ENCODE data around the gene INSC. TPM values are rescaled to one million over a fixed set of nuclear protein-coding genes. Genes with fewer than 3 reads are reported as not detected.

INSC gene, protein sequence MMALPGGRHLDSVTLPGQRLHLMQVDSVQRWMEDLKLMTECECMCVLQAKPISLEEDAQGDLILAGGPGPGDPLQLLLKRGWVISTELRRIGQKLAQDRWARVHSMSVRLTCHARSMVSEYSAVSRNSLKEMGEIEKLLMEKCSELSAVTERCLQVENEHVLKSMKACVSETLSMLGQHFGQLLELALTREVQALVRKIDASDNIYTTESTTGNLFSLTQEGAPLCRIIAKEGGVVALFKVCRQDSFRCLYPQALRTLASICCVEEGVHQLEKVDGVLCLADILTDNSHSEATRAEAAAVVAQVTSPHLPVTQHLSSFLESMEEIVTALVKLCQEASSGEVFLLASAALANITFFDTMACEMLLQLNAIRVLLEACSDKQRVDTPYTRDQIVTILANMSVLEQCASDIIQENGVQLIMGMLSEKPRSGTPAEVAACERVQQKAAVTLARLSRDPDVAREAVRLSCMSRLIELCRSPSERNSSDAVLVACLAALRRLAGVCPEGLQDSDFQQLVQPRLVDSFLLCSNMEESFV
- 3.2 TPM for total RNA-seq

DNA sequence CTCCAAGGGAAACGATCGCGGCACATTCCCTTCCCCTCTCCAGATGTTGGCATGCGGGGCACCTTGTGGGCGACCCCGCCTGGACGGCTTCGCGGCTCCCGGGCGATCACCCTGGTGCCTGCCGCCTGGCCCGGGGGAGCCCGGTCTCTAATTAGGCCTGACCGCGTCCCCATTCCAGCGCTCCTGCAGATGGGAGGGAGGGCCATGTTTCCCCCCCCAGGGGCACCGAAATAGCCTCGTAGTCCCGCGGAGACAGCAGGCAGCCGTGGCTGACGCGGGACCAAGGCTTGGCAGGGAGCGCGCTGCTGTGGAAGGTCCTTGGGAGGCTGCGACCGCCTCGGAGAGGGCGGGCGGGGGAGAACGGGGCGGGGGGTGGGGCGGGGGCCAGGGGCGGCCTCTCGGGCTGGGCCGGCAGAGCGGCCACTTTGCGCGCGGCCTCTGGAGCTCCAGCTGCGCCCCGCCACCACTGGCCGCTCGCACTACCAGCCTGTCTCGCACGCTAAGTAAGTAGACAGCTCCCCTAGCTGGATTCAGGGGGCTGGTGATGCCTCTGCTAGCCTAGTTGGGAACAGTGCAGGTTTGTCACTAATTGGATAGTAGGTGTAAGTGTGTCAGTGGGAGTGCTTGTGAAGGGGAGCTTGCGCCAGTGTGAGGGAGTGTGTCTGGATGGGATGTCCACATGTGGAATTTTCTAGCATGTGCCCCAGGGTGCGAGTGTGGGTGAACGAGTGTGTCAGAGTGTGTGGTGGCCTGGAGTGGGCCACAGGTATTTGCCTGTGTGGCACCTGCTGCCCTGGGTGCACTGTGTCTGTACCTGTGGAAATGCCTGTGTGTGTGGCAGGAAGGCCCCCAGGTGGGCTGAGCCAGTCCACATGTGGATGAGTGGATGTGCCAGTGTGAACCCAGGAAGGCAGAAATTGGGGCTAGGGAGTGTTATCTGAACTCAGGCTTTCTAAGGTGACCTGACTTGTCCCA lies at the start of gene INSC:
Gene INSC (plus strand): TSS at position 423 of the 975 bp plus-strand sequence. CDS start 34,252 bp downstream, outside the sequence.

DNA sequence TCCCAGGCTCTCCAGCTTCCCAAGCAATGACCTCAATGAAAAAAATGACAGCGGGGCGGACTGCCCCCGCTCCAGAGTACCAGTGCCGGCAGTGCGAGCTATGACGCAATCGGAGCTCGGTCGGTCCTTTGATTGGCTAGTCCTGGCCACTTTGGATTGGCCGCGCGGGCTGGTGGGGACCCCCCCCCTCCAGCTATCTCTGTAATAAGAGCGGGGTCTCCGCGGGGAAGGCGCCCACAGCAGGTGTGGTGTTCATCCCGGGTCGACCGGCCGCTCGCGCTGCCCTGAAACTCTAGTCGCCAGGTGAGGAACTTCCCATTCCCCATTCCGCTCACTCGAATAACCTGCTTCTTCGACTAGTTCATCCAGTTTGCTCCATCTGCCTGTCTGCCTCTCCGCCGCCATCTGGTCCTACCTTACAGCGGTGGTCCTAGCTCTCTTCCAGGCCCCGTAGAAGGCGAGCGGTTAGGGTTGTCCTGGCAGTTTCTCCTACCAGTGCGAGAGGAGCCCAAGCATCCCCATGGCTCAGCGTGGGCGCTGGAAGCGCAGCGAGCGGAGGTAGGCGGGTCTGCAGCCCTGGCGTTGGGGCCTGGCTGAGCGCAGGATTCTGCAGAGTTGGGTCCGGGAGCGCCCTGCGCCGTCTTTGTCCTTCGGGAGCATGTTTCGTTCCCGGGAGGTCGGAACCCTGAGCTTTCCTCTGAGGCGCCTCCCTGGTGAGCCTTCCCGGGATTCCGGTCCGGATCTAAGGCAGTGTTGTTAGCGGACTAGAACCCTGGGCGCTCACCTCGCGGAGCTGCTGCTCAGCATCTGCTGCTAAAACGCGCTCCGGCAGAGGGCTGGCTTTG lies 41.1 kb upstream of the INSC start, which contains the start of gene CALCB:
Gene CALCB (plus strand): TSS at position 233 of the 845 bp plus-strand sequence. CDS start 1,126 bp downstream, outside the sequence.

Other genes starting within 250 kb of the INSC start
- 22.4 TPM for gene CYP2R1, start 222.7 kb upstream of the INSC start, total RNA-seq
- gene CALCA, start 142.6 kb upstream of the INSC start, total RNA-seq: not detected
- gene CALCB, start 41.3 kb upstream of the INSC start, total RNA-seq: 0.33 TPM

Measured in camera-type eye (tissue), 1 donor.